GM21717 (cell line): Measurements from ENCODE around the gene RASSF3.
"Not testable (repeated sequence)": the region's sequence is repeated elsewhere in the genome, so short reads cannot be mapped to it uniquely, and the experiment has no call there.

Experiments used
- ATAC-seq: cut with Tn5 transposase; IDR thresholded peaks from one replicate; pipeline ENCODE4 v1.9.1; 2021; ENCODE audit warnings: mild to moderate bottlenecking, moderate library complexity; ENCODE audit not compliant: unreplicated experiment

RASSF3 gene, protein sequence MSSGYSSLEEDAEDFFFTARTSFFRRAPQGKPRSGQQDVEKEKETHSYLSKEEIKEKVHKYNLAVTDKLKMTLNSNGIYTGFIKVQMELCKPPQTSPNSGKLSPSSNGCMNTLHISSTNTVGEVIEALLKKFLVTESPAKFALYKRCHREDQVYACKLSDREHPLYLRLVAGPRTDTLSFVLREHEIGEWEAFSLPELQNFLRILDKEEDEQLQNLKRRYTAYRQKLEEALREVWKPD

DNA sequence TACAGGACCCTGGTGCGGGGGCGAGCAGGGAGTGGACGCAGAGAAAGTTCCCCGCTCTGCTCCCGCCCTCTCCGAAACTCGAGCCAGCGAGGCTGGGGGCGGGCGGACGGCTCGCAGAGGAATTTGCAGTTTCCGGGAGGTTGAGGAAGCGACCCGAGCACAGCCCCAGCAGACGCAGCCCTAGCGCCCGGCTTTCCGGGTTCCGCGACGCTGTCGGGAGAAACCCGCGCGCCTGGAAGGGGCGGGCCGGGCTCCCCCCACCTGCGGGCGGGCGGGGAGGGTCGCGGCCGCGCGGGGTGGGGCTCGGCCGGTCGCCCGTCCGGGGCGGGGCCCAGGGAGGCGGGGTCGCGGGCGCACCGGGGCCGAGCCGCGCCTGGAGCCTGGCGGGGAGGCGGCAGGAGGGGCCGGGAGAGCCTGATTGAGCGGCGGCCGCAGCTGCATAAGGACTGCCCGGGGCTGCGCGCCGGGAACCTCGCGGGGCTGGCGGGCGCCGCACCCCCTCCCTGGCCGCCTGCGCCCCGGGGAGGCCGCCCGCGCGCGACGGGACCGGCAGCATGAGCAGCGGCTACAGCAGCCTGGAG is at the start of gene RASSF3:
Gene RASSF3, plus strand, starts transcription at position 417 of the 581 bp plus-strand sequence. Its CDS starts 138 bp downstream, at position 555.
- ATAC-seq = peak; percentile 58

GRCh38 chr12:64561302-64562136 is 48.8 kb upstream of the RASSF3 start:
- no peak for ATAC-seq

DNA sequence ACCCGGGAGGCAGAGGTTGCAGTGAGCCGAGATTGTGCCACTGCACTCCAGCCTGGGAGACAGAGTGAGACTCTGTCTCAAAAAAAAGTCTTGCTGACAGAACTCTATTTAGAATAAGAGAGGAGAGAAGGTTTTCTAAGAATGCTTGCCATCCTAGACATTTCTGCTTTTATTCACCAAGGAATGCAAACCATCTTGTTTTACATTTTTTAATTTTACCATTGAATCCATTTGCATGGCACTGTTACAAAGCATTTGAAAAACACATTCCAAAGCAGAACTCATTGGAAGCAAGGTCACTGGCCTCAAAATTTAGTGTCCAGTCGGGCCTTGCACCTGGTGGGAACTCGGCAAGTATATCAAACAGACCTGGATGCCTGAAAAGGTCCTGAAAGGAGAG is 44.2 kb upstream of the RASSF3 start:
- ATAC-seq = no peak

- no peak for ATAC-seq
Observed at GRCh38 chr12:64566831-64567517, 43.3 kb upstream of the RASSF3 start.

GRCh38 chr12:64567570-64567969 is 42.7 kb upstream of the RASSF3 start:
- ATAC-seq = no peak

GRCh38 chr12:64568298-64568697 is 42.0 kb upstream of the RASSF3 start:
- no peak for ATAC-seq

DNA sequence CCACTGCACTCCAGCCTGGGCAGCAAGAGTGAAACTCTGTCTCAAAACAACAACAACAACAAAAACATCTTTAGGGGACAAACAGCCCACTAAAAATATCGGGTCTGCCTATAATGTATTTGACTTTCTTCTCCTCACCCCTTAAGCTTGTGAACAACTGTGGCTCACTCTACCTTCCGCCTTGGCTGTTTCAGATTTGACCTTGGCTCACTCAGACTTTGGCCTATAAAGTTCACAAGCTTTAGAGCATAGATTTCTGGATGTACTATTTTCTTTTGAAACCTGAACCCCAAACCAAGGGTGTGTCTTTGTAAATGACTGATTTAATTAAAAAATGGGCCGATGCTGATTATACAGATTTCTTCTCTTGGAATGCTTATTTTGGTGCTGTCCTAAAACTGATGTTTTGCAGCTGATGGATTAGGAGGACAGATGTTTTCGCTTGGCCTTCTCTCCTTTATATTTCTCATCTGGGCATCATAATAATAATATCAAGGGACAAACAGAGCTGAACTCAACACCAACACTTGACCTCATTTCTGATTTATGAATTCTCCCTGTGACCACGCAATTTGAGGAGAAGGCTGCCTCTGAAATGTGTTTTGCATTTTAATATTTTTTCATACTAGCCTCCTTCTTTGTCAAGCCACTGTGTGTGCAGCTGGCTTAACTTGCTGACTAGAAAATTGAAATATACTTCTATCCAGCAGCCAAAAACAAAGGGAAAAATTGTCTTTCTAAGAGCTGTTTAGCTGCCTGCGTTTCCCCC is 40.2 kb upstream of the RASSF3 start:
- ATAC-seq = no peak

- ATAC-seq = no peak
Observed at GRCh38 chr12:64571411-64571810, 38.9 kb upstream of the RASSF3 start.

DNA sequence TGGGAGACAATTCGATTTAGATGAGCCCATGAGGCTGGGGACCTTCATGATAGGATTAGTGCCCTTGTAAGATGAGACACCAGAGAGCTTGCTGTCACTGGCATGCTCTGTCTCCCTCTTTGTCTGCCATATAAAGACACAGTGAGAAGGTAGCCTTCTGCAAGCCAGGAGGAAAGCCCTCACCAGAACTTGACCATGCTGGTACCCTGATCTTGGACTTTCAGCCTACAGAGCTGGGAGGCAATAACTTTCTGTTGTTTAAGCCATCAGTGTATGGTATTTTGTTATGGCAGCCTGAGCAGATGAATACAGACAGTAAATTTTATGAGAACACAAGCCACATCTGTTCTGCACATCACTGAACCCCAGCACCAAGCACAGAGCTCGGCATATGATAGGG is 38.1 kb upstream of the RASSF3 start:
- ATAC-seq = no peak

GRCh38 chr12:64574837-64575236 is 35.5 kb upstream of the RASSF3 start:
- no peak for ATAC-seq

DNA sequence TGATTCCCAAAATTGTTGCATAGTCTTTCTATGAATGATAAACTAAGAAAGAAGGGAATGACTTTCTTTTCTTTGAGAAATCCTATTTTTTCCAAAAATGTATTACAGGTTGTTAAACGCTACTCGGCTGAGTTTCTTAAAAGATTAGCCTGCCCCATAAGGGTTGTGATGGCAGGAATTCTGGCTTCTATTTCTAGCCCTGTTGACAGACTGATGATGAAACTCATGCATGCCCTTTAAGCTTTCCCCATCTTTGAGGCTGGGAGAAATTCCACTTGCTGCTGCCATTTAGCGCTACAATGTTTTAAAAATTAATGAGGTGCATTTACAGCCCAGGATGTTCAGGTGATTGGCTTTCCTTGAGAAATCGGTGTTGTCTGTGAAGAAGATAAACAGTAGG is 33.2 kb upstream of the RASSF3 start:
- ATAC-seq = no peak

- ATAC-seq = no peak
Observed at GRCh38 chr12:64578566-64578965, 31.7 kb upstream of the RASSF3 start.

DNA sequence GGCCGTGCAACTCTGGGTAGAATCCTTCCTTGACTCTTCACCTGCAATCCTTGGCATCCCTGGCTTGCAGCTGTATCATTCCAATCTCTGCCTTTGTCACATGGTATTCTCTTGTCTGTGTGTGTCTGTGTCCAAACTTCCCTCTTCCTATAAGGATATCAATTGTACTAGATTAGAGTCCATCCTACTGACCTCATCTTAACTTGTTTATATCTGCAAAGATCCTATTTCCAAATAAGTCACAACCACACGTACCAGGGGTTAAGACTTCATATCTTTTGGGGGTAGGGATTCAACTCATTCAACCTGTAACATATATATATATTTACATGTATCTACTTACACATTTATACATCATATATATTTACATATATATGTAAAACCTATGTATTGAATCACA is 29.6 kb upstream of the RASSF3 start:
- ATAC-seq = no peak

DNA sequence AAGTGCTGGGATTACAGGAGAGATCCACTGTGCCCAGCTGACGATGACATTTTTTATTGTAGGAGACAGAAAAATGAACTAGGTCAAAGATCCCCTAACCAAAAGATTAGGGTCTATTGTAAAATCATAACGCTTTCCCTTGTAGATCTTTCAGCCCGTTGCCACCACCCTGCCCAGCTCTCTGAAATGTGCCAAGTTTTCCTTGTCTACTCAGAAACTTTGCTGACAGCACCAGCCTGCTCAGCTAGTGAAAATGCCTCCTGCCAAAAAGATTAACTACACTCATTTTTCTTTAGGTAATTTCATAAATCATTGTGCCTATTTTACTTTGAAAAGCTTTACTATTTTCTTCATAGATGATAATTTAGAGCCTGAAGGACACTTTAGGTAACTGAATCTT is 28.2 kb upstream of the RASSF3 start:
- ATAC-seq = no peak

DNA sequence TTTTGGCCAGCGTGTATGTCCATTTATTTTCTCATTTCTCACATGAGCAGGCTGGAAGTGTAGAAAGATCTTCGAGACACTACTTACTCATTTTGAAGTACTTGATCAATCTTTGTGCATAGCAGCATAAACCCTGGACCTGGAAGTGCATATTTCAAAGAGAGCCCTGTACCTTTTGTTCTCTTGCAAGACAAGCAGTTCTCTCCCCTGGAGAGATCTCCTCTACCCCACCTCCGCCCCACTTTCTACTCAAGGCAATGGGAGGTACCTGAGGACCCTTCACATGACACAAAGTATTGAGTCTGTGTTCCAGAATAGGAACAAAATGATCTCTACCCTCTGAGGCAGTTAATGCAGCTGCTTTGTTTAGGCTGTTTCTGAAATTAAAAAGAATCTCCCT is 27.4 kb upstream of the RASSF3 start:
- no peak for ATAC-seq

DNA sequence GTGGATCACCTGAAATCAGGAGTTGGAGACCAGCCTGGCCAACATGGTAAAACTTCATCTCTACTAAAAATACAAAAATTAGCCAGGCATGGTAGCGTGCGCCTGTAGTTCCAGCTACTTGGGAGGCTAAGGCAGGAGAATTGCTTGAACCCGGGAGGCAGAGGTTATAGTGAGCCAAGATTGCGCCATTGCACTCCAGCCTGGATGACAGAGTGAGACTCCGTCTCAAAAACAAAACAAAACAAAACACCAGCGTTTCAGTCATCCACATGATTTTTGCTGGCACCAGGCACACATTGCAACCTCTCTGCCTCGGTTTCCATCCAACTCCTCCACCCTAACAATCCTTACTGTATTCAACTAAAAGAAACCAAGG is 26.9 kb upstream of the RASSF3 start:
- not testable (repeated sequence) for ATAC-seq

DNA sequence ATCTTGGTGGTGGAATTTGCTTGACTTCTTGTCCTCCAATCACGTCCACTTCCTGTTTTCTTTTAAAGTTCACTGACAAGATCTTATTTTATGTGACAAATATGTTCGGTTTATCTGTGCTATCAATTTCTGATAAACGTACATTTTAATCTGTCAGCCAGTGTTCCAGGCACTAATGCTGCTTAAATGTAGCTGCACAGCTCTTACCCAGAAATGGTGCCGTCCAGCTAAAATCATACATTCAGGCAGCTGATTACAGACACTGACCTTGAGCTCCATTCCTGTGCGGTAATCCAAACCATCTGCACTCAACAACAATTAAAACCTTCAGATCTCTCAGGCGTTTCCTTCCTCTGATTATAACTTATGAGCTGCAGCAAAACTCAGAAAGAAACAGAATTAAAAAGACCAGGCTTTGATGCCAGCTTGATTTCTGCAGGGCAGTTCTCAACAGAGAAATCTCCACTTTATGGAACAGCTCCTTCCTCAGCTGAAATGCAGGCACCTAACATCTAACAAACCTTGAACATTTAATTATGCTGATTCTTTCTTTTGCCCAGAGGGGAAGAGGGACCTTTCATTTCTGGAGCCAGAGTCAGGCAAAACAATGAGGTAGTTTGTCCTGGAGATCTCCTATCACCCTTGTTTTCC is 26.4 kb upstream of the RASSF3 start:
- ATAC-seq = no peak

- no peak for ATAC-seq
Observed at GRCh38 chr12:64585104-64585503, 25.2 kb upstream of the RASSF3 start.

DNA sequence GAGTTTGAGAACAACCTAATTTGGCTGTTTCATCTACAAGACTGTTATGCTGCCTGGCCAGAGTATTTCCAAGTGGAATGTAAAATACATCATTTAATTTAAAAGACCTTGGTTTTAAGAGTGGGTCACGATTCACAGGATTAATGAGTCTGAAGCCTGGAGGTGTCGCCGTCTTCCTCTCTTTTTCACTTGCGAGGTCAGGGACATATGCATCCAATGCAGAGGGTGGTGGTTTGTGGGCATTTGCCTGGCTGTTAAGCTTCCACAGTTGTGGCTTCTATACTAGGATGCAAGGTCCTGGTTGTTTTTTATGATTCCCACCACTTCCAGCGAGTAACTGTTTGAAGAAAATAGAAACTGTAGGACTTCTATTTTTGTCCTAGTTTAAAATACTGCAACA is 22.8 kb upstream of the RASSF3 start:
- ATAC-seq = no peak

GRCh38 chr12:64590183-64590582 is 20.1 kb upstream of the RASSF3 start:
- ATAC-seq = no peak
